Natural killer cell treated with Interleukin-12 subunit alpha and Interleukin-12 subunit beta and Interleukin-15 and Interleukin-18, amount 100 ng/mL, for 72 hours (primary cell): ENCODE data around the gene THSD7B. TPM values are rescaled to one million over a fixed set of nuclear protein-coding genes. Genes with fewer than 3 reads are reported as not detected.

ENCODE experiments used
- ATAC-seq, 2 donors: fragments of 150-1000 bp; cut with Tn5 transposase in 1 of 2; sonication (Bioruptor Pico), chemical (Tn5 transposase) in 1 of 2; 2 replicates each; pipeline ENCODE4 v1.10.0; 2021
- DNase-seq: peaks from one replicate; pipeline ENCODE4 v3.0.0; 2022; ENCODE audit warnings: low spot score
- H3K27ac Mint-ChIP-seq, 2 donors: 1 replicate in 1 of 2; 2 replicates in 1 of 2; pipeline ENCODE4 v1.8.0; 2022; ENCODE audit warnings: mixed read lengths in 2 of 2, mild to moderate bottlenecking in 1 of 2, moderate library complexity in 1 of 2
- H3K27me3 Mint-ChIP-seq, 2 donors: 1 replicate in 1 of 2; 2 replicates in 1 of 2; pipeline ENCODE4 v1.8.0; 2022; ENCODE audit warnings: mixed read lengths in 2 of 2
- H3K36me3 Mint-ChIP-seq: one replicate; pipeline ENCODE4 v1.8.0; 2022; ENCODE audit warnings: mixed read lengths
- H3K4me1 Mint-ChIP-seq, 2 donors: 1 replicate in 1 of 2; 2 replicates in 1 of 2; pipeline ENCODE4 v1.8.0; 2022; ENCODE audit warnings: low read depth in 2 of 2, mixed read lengths in 2 of 2, mild to moderate bottlenecking in 1 of 2
- H3K4me3 Mint-ChIP-seq: one replicate; pipeline ENCODE4 v1.8.0; 2022; ENCODE audit warnings: mixed read lengths
- H3K9me3 Mint-ChIP-seq: 2 replicates; pipeline ENCODE4 v1.8.0; 2022; ENCODE audit warnings: mixed read lengths
- total RNA-seq, 2 donors: library from RNA; stranded (reverse); gene quantifications; one replicate each; pipeline ENCODE4 v1.2.3, GENCODE V29; 2022

Gene THSD7B
- total RNA-seq, 2 donors from 2014 or later = not detected

DNA sequence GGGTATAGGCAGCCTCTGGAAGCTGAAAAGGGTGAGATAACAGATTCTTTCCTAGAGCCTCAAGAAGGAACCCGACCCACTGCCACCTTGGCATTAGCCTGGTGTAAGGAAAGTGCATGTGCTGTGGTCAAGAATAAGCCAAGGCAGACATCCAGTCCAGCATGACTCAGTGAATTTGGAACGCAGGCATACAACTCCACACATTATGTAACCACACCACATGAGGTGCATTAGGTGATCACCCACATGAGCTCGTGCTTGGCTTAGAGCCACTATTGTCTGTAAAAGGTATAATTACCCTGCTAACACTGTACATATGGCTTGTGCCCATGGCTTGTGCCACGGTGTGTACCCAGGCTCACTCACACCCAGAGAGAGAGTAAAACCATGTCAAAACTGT is 615.3 kb downstream of the THSD7B start:
- H3K9me3 Mint-ChIP-seq = peaks cover 16% of the 10 kb centered on the region
- H3K4me3 Mint-ChIP-seq = no peak overlapping the region
- ATAC-seq (no peak), DNase-seq (no peak)
- no peaks in the 10 kb centered on the region for H3K4me1 Mint-ChIP-seq
- H3K36me3 Mint-ChIP-seq = no peaks in the 10 kb centered on the region
- H3K27ac Mint-ChIP-seq = no peak overlapping the region
- H3K27me3 Mint-ChIP-seq = no peaks in the 10 kb centered on the region

GRCh38 chr2:137381731-137382130 is 616.4 kb downstream of the THSD7B start:
- Mint-ChIP-seq H3K4me1 (no peaks in the 10 kb centered on the region), H3K36me3 (no peaks in the 10 kb centered on the region), H3K9me3 (peaks cover 16% of the 10 kb centered on the region), H3K27ac (no peak overlapping the region), H3K27me3 (no peaks in the 10 kb centered on the region), H3K4me3 (no peak overlapping the region)
- ATAC-seq = no peak
- no peak for DNase-seq

GRCh38 chr2:137383391-137383790 is 618.0 kb downstream of the THSD7B start:
- DNase-seq (no peak), ATAC-seq (no peak)
- H3K4me3 Mint-ChIP-seq = no peak overlapping the region
- H3K27me3 Mint-ChIP-seq = no peaks in the 10 kb centered on the region
- H3K36me3 Mint-ChIP-seq = no peaks in the 10 kb centered on the region
- no peaks in the 10 kb centered on the region for H3K4me1 Mint-ChIP-seq
- H3K9me3 Mint-ChIP-seq = peaks cover 16% of the 10 kb centered on the region
- H3K27ac Mint-ChIP-seq = no peak overlapping the region

GRCh38 chr2:137387044-137387443 is 621.7 kb downstream of the THSD7B start:
- H3K36me3 Mint-ChIP-seq = no peaks in the 10 kb centered on the region
- H3K27ac Mint-ChIP-seq = no peak overlapping the region
- DNase-seq = no peak
- H3K27me3 Mint-ChIP-seq = no peaks in the 10 kb centered on the region
- ATAC-seq = no peak
- no peak overlapping the region for H3K4me3 Mint-ChIP-seq
- H3K9me3 Mint-ChIP-seq = peaks cover 18% of the 10 kb centered on the region
- no peaks in the 10 kb centered on the region for H3K4me1 Mint-ChIP-seq

- H3K27me3 Mint-ChIP-seq = no peaks in the 10 kb centered on the region
- H3K9me3 Mint-ChIP-seq = peaks cover 26% of the 10 kb centered on the region
- H3K36me3 Mint-ChIP-seq = peaks cover 8% of the 10 kb centered on the region
- H3K27ac Mint-ChIP-seq = no peak overlapping the region
- H3K4me3 Mint-ChIP-seq = no peak overlapping the region
- ATAC-seq (no peak), DNase-seq (no peak)
- no peaks in the 10 kb centered on the region for H3K4me1 Mint-ChIP-seq
These were observed 640.2 kb downstream of the THSD7B start for GRCh38 chr2:137405496-137405895.

DNA sequence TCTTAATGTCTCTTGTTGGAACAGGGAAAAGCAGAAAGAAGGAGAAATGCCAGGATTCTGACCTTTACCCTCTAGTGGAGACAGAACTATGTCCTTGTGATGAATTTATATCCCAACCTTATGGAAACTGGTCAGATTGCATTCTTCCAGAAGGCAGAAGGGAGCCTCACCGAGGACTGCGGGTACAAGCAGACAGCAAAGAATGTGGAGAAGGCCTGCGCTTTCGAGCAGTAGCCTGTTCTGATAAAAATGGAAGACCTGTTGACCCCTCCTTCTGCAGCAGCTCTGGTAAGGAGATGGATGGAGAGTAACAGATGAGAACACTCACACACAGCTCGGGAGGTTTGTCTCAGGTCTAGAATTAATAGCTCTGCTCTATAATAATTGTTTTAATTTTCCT is 646.2 kb downstream of the THSD7B start:
- Mint-ChIP-seq H3K4me3 (no peak overlapping the region), H3K27ac (no peak overlapping the region), H3K27me3 (no peaks in the 10 kb centered on the region), H3K4me1 (no peaks in the 10 kb centered on the region), H3K9me3 (peaks cover 28% of the 10 kb centered on the region), H3K36me3 (peaks cover 15% of the 10 kb centered on the region)
- no peak for DNase-seq
- ATAC-seq = no peak

- H3K4me1 Mint-ChIP-seq = no peaks in the 10 kb centered on the region
- H3K27ac Mint-ChIP-seq = no peak overlapping the region
- peaks cover 17% of the 10 kb centered on the region for H3K9me3 Mint-ChIP-seq
- no peak for ATAC-seq
- H3K4me3 Mint-ChIP-seq = no peak overlapping the region
- peaks cover 7% of the 10 kb centered on the region for H3K36me3 Mint-ChIP-seq
- no peaks in the 10 kb centered on the region for H3K27me3 Mint-ChIP-seq
- no peak for DNase-seq
These were observed 655.4 kb downstream of the THSD7B start for GRCh38 chr2:137420744-137421143.

DNA sequence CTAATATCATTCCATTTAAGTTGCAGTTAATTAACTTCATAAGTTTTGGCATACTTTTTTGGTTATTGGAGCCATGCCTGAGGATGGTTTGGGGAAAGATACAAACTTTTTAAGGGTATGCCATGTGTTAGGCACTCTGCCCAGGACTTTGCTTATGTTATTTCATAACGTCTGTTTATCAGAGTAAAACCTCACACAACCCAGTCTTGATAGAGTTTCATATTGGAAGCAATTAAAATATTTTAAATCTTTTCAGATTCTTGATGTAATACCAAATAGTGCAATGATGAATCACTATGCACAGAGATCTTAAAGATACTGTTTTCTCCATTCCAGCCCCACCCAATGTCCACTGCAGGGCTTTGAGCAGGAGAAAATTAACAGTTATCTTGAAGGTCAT is 669.8 kb downstream of the THSD7B start:
- Mint-ChIP-seq H3K9me3 (peaks cover 11% of the 10 kb centered on the region), H3K4me1 (no peaks in the 10 kb centered on the region), H3K27ac (no peak overlapping the region), H3K36me3 (peaks cover 5% of the 10 kb centered on the region), H3K27me3 (no peaks in the 10 kb centered on the region), H3K4me3 (no peak overlapping the region)
- no peak for DNase-seq
- no peak for ATAC-seq

- no peak for DNase-seq
- no peak overlapping the region for H3K27ac Mint-ChIP-seq
- no peak for ATAC-seq
- H3K4me1 Mint-ChIP-seq = no peaks in the 10 kb centered on the region
- no peak overlapping the region for H3K4me3 Mint-ChIP-seq
- H3K9me3 Mint-ChIP-seq = peaks cover 12% of the 10 kb centered on the region
- no peaks in the 10 kb centered on the region for H3K27me3 Mint-ChIP-seq
- H3K36me3 Mint-ChIP-seq = peaks cover 4% of the 10 kb centered on the region
These were observed 672.0 kb downstream of the THSD7B start for GRCh38 chr2:137437386-137437785.

- DNase-seq = no peak
- Mint-ChIP-seq H3K9me3 (peaks cover 14% of the 10 kb centered on the region), H3K4me1 (no peaks in the 10 kb centered on the region), H3K27me3 (no peaks in the 10 kb centered on the region), H3K36me3 (no peaks in the 10 kb centered on the region), H3K27ac (no peak overlapping the region), H3K4me3 (no peak overlapping the region)
- no peak for ATAC-seq
These were observed 679.6 kb downstream of the THSD7B start for GRCh38 chr2:137444970-137445369.

DNA sequence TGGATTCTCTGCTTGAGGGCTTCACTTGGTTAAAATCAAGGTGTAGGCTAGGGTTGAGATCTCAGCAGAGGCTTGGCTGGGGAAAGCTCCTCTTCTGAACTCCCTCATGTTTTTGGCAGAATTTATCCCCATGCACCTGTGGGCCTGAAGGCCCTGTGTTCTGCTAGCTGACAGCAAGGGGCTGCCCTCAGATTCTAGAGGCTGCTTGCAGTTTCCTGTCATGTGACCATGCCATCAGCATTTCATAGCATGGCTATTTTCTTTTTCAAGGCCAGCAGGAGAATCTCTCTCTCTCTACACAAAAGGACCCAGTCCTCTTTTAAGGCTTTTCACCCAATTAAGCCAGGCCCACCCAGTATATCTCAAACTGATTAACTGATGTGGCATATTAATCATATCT is 684.1 kb downstream of the THSD7B start:
- no peaks in the 10 kb centered on the region for H3K4me1 Mint-ChIP-seq
- DNase-seq = no peak
- H3K27me3 Mint-ChIP-seq = no peaks in the 10 kb centered on the region
- H3K9me3 Mint-ChIP-seq = peaks cover 19% of the 10 kb centered on the region
- H3K36me3 Mint-ChIP-seq = no peaks in the 10 kb centered on the region
- H3K4me3 Mint-ChIP-seq = no peak overlapping the region
- no peak for ATAC-seq
- no peak overlapping the region for H3K27ac Mint-ChIP-seq

DNA sequence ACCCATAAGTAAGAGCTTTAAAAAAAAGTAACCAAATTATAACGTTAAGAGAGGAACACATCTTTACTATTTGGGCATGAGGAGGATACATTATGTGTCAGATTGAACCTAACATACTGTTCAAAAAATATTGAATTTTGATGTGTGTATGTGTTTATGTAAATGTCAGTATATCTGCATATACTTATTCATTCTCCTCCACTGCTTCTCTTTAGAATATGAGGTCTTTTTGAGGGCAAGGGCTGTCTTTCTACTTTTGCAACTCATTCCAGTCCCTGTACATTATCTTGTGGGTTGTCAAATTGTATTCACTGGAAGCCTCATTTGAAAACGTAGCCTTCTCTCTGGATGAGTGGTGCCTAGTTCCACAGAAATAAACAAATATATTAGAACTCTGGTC is 689.5 kb downstream of the THSD7B start:
- Mint-ChIP-seq H3K27ac (no peak overlapping the region), H3K9me3 (peaks cover 14% of the 10 kb centered on the region), H3K27me3 (no peaks in the 10 kb centered on the region), H3K4me3 (no peak overlapping the region), H3K36me3 (no peaks in the 10 kb centered on the region), H3K4me1 (no peaks in the 10 kb centered on the region)
- DNase-seq = no peak
- ATAC-seq = no peak

DNA sequence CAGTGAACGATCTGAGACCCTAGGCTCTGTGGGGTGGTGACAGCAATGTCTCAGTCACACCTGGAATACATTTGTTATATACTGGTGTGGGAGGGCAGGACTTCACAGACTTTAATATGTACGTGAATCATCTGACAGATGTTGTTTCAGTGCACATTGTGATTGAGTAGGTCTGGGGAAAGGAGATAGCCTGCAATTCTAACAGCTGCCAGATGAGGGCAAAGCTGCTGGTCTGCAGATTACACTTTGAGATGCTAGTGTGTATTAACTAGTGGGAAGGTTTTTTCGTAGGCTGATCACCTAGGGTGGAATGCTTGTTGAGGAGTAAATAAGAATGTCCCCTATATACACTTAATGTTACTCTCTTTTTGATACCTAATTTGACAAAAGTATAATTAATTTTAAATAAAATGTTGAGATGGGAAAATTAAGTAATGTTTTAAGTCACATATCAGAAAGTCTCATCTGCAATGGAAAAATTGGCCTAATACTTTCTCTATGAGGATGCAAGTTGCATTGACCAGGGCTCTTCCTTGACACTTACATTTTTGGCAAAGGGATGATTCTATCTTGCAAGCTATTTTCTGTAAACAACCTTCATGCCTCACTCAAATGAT is 702.0 kb downstream of the THSD7B start:
- ATAC-seq (no peak), DNase-seq (no peak)
- no peaks in the 10 kb centered on the region for H3K27me3 Mint-ChIP-seq
- H3K4me1 Mint-ChIP-seq = no peaks in the 10 kb centered on the region
- H3K27ac Mint-ChIP-seq = no peak overlapping the region
- no peaks in the 10 kb centered on the region for H3K36me3 Mint-ChIP-seq
- H3K9me3 Mint-ChIP-seq = peaks cover 9% of the 10 kb centered on the region
- H3K4me3 Mint-ChIP-seq = no peak overlapping the region

DNA sequence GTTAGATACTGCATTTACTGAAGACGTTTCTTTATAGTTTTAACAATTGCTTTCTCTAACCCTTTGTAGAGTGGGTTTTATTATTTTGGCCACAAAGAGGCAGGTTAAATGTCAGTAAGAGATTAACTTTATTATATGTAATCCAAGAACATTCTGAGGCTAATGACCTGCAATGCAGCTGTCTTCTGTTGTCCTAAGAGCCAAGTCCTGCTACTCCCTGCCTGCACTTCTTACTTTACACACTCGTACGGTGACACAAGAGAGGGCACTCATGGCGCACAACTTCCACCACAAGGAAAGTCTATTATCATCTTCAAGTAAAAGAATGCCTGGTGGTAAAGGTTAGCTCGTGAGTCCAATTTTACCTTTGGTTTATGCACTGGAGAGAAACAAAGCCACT is 727.9 kb downstream of the THSD7B start:
- Mint-ChIP-seq H3K36me3 (no peaks in the 10 kb centered on the region), H3K27ac (no peak overlapping the region), H3K27me3 (no peaks in the 10 kb centered on the region), H3K4me1 (no peaks in the 10 kb centered on the region), H3K9me3 (peaks cover 6% of the 10 kb centered on the region), H3K4me3 (no peak overlapping the region)
- no peak for ATAC-seq
- no peak for DNase-seq

GRCh38 chr2:137500599-137500998 is 735.3 kb downstream of the THSD7B start:
- no peak overlapping the region for H3K27ac Mint-ChIP-seq
- ATAC-seq = no peak
- no peaks in the 10 kb centered on the region for H3K4me1 Mint-ChIP-seq
- H3K4me3 Mint-ChIP-seq = no peak overlapping the region
- no peaks in the 10 kb centered on the region for H3K27me3 Mint-ChIP-seq
- no peak for DNase-seq
- peaks cover 18% of the 10 kb centered on the region for H3K9me3 Mint-ChIP-seq
- no peaks in the 10 kb centered on the region for H3K36me3 Mint-ChIP-seq
